NCI-H2171 (cell line): ENCODE data around the gene DNAH3.
"Not testable (repeated sequence)": the region's sequence is repeated elsewhere in the genome, so short reads cannot be mapped to it uniquely, and the experiment has no call there.

Experiments used
- DNase-seq: peaks from one replicate; lab custom pipeline; 2025; lab: John Stamatoyannopoulos, UW

DNAH3 gene

GRCh38 chr16:21128991-21129390 is 21.7 kb downstream of the DNAH3 start:
- no peak for DNase-seq

- DNase-seq: no peak
Measured at GRCh38 chr16:21126518-21126917, 24.1 kb downstream of the DNAH3 start.

- DNase-seq: no peak
Measured at GRCh38 chr16:21125191-21125590, 25.5 kb downstream of the DNAH3 start.

- DNase-seq: no peak
Measured at GRCh38 chr16:21120976-21121520, 29.6 kb downstream of the DNAH3 start.

GRCh38 chr16:21117567-21117966 is 33.1 kb downstream of the DNAH3 start:
- DNase-seq: no peak

GRCh38 chr16:21116148-21116693 is 34.4 kb downstream of the DNAH3 start:
- DNase-seq: no peak

- DNase-seq: not testable (repeated sequence)
Measured at GRCh38 chr16:21115551-21115950, 35.1 kb downstream of the DNAH3 start.

GRCh38 chr16:21103941-21104860 is 46.4 kb downstream of the DNAH3 start:
- no peak for DNase-seq

GRCh38 chr16:21101631-21102420 is 48.8 kb downstream of the DNAH3 start:
- no peak for DNase-seq

- no peak for DNase-seq
Measured at GRCh38 chr16:21100447-21100846, 50.2 kb downstream of the DNAH3 start.

GRCh38 chr16:21097151-21097550 is 53.5 kb downstream of the DNAH3 start:
- no peak for DNase-seq

- DNase-seq: not testable (repeated sequence)
Measured at GRCh38 chr16:21094719-21095118, 55.9 kb downstream of the DNAH3 start.

- DNase-seq: no peak
Measured at GRCh38 chr16:21092951-21093350, 57.7 kb downstream of the DNAH3 start.

GRCh38 chr16:21088646-21089538 is 61.8 kb downstream of the DNAH3 start:
- DNase-seq: no peak

- no peak for DNase-seq
Measured at GRCh38 chr16:21088143-21088542, 62.5 kb downstream of the DNAH3 start.

GRCh38 chr16:21084631-21085225 is 65.9 kb downstream of the DNAH3 start:
- no peak for DNase-seq

- DNase-seq: no peak
Measured at GRCh38 chr16:21083729-21084268, 66.8 kb downstream of the DNAH3 start.

GRCh38 chr16:21081329-21081728 is 69.3 kb downstream of the DNAH3 start:
- no peak for DNase-seq

GRCh38 chr16:21078563-21078962 is 72.1 kb downstream of the DNAH3 start:
- no peak for DNase-seq

- no peak for DNase-seq
Measured at GRCh38 chr16:21076186-21076883, 74.3 kb downstream of the DNAH3 start.
